Prostate gland (tissue), 2 donors: Measurements from ENCODE around the gene IL4.
"Not testable (repeated sequence)": the region's sequence is repeated elsewhere in the genome, so short reads cannot be mapped to it uniquely, and the experiment has no call there.

Source experiments
- POLR2A ChIP-seq: fragments of 450-650 bp; IDR thresholded peaks from one replicate; pipeline ENCODE4 v1.6.1; 2016; ENCODE audit warnings: antibody characterized with exemption, mild to moderate bottlenecking
- POLR2AphosphoS5 ChIP-seq: sonication (generic); formaldehyde crosslinking; IDR thresholded peaks from one replicate; pipeline ENCODE4 v1.6.1; 2017; ENCODE audit warnings: antibody characterized with exemption
- TF ChIP-seq, protein P1 (sequence below), 4 experiments: fragments of 200-600 bp in 2 of 4; fragments of 450-650 bp in 2 of 4; sonication (generic) in 2 of 4; IDR thresholded peaks; 1 replicate in 3 of 4; 2 replicates in 1 of 4; pipeline ENCODE4 v1.5.1; 2016 to 2019; ENCODE audit warnings: antibody characterized with exemption in 4 of 4, mild to moderate bottlenecking in 2 of 4, moderate library complexity in 2 of 4

DNA sequence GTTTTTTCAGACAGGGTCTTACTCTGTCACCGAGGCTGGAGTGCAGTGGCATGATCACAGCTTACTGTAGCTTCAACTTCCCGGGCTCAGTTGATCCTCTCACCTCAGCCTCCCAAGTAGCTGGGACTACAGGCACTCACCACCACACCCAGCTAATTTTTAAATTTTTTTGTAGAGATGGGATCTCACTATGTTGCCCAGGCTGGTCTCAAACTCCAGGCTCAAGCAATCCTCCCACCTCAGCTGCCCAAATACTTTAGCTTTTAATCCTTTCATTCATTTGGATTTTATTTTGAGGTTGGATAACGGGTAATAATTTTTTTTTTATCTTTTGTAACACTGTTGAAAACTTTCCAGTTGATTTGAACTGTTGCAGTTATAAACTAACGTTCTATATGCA is 40.2 kb upstream of the IL4 start:
- TF ChIP-seq POLR2A, POLR2AphosphoS5: not testable (repeated sequence)
- TF ChIP-seq, protein P1, sequence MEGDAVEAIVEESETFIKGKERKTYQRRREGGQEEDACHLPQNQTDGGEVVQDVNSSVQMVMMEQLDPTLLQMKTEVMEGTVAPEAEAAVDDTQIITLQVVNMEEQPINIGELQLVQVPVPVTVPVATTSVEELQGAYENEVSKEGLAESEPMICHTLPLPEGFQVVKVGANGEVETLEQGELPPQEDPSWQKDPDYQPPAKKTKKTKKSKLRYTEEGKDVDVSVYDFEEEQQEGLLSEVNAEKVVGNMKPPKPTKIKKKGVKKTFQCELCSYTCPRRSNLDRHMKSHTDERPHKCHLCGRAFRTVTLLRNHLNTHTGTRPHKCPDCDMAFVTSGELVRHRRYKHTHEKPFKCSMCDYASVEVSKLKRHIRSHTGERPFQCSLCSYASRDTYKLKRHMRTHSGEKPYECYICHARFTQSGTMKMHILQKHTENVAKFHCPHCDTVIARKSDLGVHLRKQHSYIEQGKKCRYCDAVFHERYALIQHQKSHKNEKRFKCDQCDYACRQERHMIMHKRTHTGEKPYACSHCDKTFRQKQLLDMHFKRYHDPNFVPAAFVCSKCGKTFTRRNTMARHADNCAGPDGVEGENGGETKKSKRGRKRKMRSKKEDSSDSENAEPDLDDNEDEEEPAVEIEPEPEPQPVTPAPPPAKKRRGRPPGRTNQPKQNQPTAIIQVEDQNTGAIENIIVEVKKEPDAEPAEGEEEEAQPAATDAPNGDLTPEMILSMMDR (IDR thresholded peaks at IDR 0.05), result not testable (repeated sequence)
